NCI-H748 (cell line): ENCODE data around the gene ARHGEF10L.

ENCODE experiments used
- DNase-seq: peaks from one replicate; lab custom pipeline; 2025; ENCODE audit not compliant: unreplicated experiment; lab: John Stamatoyannopoulos, UW

The ARHGEF10L gene

DNA sequence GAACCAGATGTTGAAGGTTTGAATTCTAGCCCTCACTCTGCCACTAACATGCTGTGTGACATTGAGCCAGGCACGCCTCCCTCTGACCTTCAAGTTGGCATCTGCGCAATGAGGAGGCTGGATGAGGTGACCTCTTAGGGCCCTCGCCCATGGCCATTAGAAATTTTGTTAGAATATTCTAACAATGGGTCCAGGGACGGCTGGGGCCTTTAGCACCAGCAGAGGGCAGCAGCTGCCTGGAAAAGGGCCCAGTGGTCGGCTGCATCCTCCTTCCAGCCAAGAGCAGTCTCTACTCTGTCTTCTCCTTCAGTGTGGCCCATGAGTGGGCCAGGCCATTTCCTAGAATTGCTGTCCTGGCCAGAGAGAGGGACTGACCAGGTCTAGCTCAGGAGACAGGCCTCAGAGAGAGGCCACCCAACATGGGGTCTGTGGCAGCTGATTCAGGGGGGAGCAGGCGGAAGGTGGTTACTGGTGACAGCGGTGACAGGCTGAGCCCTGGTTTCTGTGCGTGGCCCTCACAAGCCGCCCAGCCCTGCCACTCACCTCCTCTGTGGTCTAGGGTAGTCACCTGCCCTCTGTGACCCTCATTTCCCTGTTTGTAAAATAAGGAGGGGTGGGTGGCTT is 114.3 kb downstream of the ARHGEF10L start:
- DNase-seq, result peak; percentile 20

DNA sequence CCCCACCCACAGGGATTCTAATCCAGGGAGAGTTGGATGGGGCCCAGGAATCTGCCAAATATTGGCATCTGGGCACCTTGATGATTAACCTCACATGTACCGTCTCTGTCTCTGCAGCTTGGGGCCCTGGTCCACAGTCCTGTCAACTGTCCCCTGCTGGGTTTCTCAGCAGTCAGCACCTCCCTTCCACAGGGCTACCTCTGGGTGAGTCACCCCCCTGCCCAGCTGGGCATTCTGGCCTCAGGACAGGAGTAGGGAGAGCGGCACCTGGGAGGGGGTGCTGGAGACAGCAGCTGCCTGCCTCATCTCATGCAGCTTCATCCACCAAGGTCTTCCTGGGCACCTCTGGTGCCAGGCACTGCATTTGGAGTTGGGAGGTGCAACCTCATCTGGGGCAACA is 115.0 kb downstream of the ARHGEF10L start:
- DNase-seq, result no peak

DNA sequence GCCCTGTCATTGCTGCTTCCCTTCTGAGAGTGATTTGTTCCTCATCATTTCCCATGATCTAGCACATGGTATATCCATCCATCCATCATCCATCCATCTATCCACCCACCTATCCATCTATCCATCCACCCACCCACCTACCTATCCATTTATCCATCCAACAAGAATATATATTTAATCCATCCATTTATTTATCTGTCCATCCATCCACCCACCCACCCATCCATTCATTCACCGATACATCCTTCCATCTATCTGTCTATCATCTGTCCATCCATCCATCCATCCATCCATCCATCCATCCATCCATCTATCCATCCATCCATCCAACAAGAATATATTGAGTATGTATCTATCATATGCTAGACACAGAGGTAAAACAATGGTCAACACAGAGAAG is 115.7 kb downstream of the ARHGEF10L start:
- no peak for DNase-seq

- DNase-seq, result no peak
Measured at GRCh38 chr1:17655922-17656321, 116.4 kb downstream of the ARHGEF10L start.

DNA sequence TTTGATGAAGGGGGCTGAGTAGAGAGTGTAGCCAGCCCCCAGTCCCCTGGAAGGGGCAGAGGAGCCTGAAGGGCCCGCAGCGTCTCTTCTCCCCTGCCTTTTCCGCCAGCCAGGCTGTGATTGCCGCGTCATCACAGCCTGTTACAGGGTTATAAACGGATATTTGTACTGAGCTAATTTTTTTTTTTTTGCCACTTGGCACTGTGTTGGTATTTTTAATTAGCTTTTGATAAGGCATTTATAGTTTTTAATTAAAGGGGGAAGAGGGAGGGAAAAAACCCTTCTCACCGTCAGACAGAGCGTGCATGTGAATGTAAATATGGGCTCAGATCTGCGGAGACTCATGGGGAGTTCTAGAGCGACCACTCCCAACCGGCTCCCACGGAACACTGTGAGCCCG is 117.9 kb downstream of the ARHGEF10L start:
- DNase-seq, result no peak

DNA sequence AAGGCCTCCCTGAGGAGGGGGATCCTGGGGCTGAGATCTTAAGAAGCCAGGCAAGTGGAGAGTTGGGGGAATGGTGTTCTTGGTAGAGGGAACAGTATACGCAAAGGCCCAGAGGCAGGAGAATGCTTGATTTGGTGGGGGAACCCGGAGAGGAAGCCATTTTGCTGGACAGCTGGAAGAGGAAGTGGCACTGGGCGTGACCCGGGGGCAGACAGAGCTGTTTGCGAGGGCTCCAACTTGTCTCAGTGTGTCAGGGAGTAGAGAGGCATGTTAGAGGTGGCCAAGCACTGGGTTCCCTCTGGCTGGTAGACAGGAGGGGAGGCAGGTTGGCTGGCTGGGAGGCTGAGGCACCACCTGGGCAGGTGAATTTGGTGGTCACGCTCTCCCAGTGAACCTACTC is 119.3 kb downstream of the ARHGEF10L start:
- no peak for DNase-seq

GRCh38 chr1:17661546-17662157 is 122.2 kb downstream of the ARHGEF10L start:
- DNase-seq, result peak; percentile 24

- no peak for DNase-seq
Measured at GRCh38 chr1:17662296-17662695, 122.8 kb downstream of the ARHGEF10L start.

GRCh38 chr1:17662786-17663185 is 123.3 kb downstream of the ARHGEF10L start:
- no peak for DNase-seq

- DNase-seq, result no peak
Measured at GRCh38 chr1:17663646-17664045, 124.1 kb downstream of the ARHGEF10L start.

DNA sequence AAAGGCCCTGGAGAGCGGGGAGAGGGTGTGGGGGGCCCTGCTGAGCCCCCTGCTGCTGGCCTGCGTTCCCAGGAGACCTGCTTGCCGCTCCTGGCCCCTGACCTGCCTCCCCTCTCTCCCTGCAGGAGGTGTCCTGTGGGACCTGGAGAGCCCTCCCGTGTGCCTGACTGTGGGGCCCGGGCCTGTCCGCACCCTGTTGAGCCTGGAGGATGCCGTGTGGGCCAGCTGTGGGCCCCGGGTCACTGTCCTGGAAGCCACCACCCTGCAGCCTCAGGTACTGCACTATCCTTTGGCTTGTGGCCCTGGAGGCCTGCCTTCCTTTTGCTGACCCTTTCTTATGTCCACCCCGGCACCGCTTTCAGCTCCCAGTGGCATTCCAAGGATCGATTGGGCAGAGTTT is 124.8 kb downstream of the ARHGEF10L start:
- DNase-seq, result no peak

DNA sequence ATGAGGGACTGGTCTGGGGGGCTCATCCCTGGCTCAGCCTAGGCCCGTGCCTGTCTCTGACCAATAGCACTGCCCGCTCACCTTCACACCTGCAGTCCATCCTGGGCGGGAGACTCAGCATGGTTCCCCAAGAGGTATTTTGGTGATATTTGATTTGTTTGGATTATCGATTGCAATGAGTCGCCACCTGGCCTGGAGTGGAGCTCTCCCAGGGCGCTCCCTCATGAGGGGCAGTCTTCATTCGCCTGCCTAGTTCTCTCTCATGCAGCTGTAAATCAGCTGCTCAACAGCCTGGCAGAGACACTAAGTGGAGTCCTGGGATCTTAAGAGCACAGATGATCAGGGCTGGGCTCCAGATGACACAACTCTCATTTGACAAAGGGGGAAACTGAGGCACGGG is 125.6 kb downstream of the ARHGEF10L start:
- no peak for DNase-seq

- DNase-seq, result no peak
Measured at GRCh38 chr1:17665950-17666720, 126.6 kb downstream of the ARHGEF10L start.

GRCh38 chr1:17667641-17668040 is 128.1 kb downstream of the ARHGEF10L start:
- no peak for DNase-seq

- DNase-seq, result no peak
Measured at GRCh38 chr1:17668195-17668594, 128.7 kb downstream of the ARHGEF10L start.

- no peak for DNase-seq
Measured at GRCh38 chr1:17668624-17669175, 129.2 kb downstream of the ARHGEF10L start.

DNA sequence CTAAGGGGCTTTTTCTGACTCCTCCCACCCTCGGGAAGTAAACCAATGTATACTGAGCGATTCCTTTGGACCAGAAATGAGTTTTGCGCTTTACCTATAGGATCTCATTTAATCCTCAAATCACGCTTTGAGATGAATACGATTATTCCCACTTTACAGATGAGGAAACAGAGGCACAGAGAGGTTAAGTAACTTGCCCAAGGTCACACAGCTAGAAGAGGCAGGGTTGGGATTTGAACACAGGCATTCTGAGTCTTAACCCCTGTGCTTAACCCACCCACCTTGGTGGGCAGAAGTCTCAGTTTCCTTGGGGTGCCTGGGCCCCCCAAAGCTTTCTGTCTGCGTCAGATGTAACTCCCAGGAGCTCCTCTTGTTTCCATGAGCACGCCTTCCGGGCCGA is 129.8 kb downstream of the ARHGEF10L start:
- no peak for DNase-seq

GRCh38 chr1:17669866-17670451 is 130.5 kb downstream of the ARHGEF10L start:
- DNase-seq, result no peak

GRCh38 chr1:17670587-17671313 is 131.3 kb downstream of the ARHGEF10L start:
- DNase-seq, result no peak

DNA sequence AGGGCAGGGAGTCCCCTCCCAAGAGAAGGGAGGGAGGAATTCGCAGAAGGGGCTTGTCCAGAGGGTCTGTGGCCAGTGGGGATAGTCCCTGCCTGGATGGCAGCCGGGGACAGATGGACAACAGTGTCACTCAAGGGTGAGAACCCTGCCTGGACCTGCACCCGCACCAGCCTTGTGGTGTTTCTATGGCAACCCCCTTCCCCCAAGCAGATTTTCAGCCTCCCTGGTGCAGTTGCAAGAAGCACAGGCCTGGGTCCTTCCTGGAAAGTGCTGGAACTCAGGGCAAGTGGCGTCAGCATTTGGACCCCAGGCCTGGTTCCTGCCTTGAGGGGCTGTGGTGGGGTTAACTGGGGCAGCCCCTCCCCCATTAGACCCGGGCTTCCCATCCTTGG is 131.8 kb downstream of the ARHGEF10L start:
- DNase-seq, result no peak

- no peak for DNase-seq
Measured at GRCh38 chr1:17671741-17672140, 132.2 kb downstream of the ARHGEF10L start.
